Choroid plexus epithelial cell (primary cell): Measurements from ENCODE around the gene CELSR3.

ENCODE experiments used
- DNase-seq: peaks from one replicate; pipeline ENCODE4 v3.0.0-alpha.2; 2010; ENCODE audit warnings: low read depth
- H3K4me3 ChIP-seq: 2 replicates; pipeline ENCODE4 v1.5.1; 2011; ENCODE audit warnings: low read depth, mild to moderate bottlenecking, control low read depth, low read length, moderate library complexity
- CTCF ChIP-seq: conservative IDR thresholded peaks from 2 replicates; pipeline ENCODE4 v1.5.1; 2011; ENCODE audit warnings: low read depth, mild to moderate bottlenecking, control low read depth, inconsistent platforms, low read length, moderate library complexity

CELSR3 gene

GRCh38 chr3:48634661-48635221 is 27.9 kb downstream of the CELSR3 start:
- TF ChIP-seq CTCF = no peak
- peak; percentile 49 for DNase-seq
- peak overlapping the region; percentile 96 for H3K4me3 ChIP-seq

- TF ChIP-seq CTCF = no peak
- H3K4me3 ChIP-seq = peak overlapping the region; percentile 30
- DNase-seq = no peak
Observed at GRCh38 chr3:48633743-48634142, 28.9 kb downstream of the CELSR3 start.

- no peak overlapping the region for H3K4me3 ChIP-seq
- no peak for TF ChIP-seq CTCF
- DNase-seq = no peak
Observed at GRCh38 chr3:48633256-48633655, 29.4 kb downstream of the CELSR3 start.

- TF ChIP-seq CTCF = no peak
- H3K4me3 ChIP-seq = no peak overlapping the region
- no peak for DNase-seq
Observed at GRCh38 chr3:48631516-48632448, 30.9 kb downstream of the CELSR3 start.

GRCh38 chr3:48630833-48631232 is 31.9 kb downstream of the CELSR3 start:
- H3K4me3 ChIP-seq = no peak overlapping the region
- TF ChIP-seq CTCF = no peak
- no peak for DNase-seq

- no peak overlapping the region for H3K4me3 ChIP-seq
- DNase-seq = no peak
- TF ChIP-seq CTCF = no peak
Observed at GRCh38 chr3:48630407-48630806, 32.3 kb downstream of the CELSR3 start.
